HG03045 (cell line): Measurements from ENCODE around the gene GRIK4.
A peak's percentile ranks its signal among the peaks of the same experiment; 100 is the strongest.

Experiments used
- ATAC-seq: cut with Tn5 transposase; IDR thresholded peaks from one replicate; pipeline ENCODE4 v1.9.1; 2021; ENCODE audit warnings: mild to moderate bottlenecking, moderate library complexity; ENCODE audit not compliant: unreplicated experiment

Gene GRIK4

GRCh38 chr11:120899720-120900119 lies 388.2 kb downstream of the GRIK4 start:
- no peak for ATAC-seq

GRCh38 chr11:120900643-120901042 lies 389.1 kb downstream of the GRIK4 start:
- ATAC-seq, result no peak

- no peak for ATAC-seq
Measured at GRCh38 chr11:120903686-120904085, 392.1 kb downstream of the GRIK4 start.

GRCh38 chr11:120904116-120904515 lies 392.6 kb downstream of the GRIK4 start:
- no peak for ATAC-seq

GRCh38 chr11:120906766-120907165 lies 395.2 kb downstream of the GRIK4 start:
- ATAC-seq, result no peak

- ATAC-seq, result no peak
Measured at GRCh38 chr11:120907971-120908370, 396.4 kb downstream of the GRIK4 start.

- no peak for ATAC-seq
Measured at GRCh38 chr11:120908461-120909181, 397.1 kb downstream of the GRIK4 start.

GRCh38 chr11:120909676-120910416 lies 398.3 kb downstream of the GRIK4 start:
- ATAC-seq, result no peak

GRCh38 chr11:120911943-120912342 lies 400.4 kb downstream of the GRIK4 start:
- no peak for ATAC-seq

GRCh38 chr11:120912504-120912903 lies 401.0 kb downstream of the GRIK4 start:
- no peak for ATAC-seq

- no peak for ATAC-seq
Measured at GRCh38 chr11:120912915-120913314, 401.4 kb downstream of the GRIK4 start.

- ATAC-seq, result no peak
Measured at GRCh38 chr11:120914021-120914420, 402.5 kb downstream of the GRIK4 start.

- no peak for ATAC-seq
Measured at GRCh38 chr11:120914601-120915000, 403.1 kb downstream of the GRIK4 start.

GRCh38 chr11:120917559-120918239 lies 406.2 kb downstream of the GRIK4 start:
- no peak for ATAC-seq

GRCh38 chr11:120918257-120918656 lies 406.7 kb downstream of the GRIK4 start:
- no peak for ATAC-seq

- ATAC-seq, result no peak
Measured at GRCh38 chr11:120919045-120919444, 407.5 kb downstream of the GRIK4 start.

GRCh38 chr11:120919566-120919965 lies 408.0 kb downstream of the GRIK4 start:
- no peak for ATAC-seq

GRCh38 chr11:120923866-120924508 lies 412.4 kb downstream of the GRIK4 start:
- ATAC-seq, result no peak

GRCh38 chr11:120925944-120926343 lies 414.4 kb downstream of the GRIK4 start:
- ATAC-seq, result peak; percentile 95

- ATAC-seq, result no peak
Measured at GRCh38 chr11:120928627-120929026, 417.1 kb downstream of the GRIK4 start.

- no peak for ATAC-seq
Measured at GRCh38 chr11:120929090-120929489, 417.5 kb downstream of the GRIK4 start.
